K562 (cell line): ENCODE results near the gene TRIM47. TPM values are rescaled to one million over a fixed set of nuclear protein-coding genes. Genes with fewer than 3 reads are reported as not detected.

ENCODE experiments used
- CGGBP1 ChIP-seq: fragments of 250-450 bp; sonication (Bioruptor Pico); IDR thresholded peaks from 2 replicates; pipeline ENCODE4 v1.9.0; 2021; ENCODE audit warnings: mild to moderate bottlenecking
- DACH1 ChIP-seq: fragments of 450-650 bp; IDR thresholded peaks from 2 replicates; pipeline ENCODE4 v1.6.1; 2018; ENCODE audit not compliant: partially characterized antibody
- E2F8 ChIP-seq: fragments of 450-650 bp; IDR thresholded peaks from 2 replicates; pipeline ENCODE4 v1.7.1; 2018; ENCODE audit warnings: mild to moderate bottlenecking, low read depth; ENCODE audit not compliant: partially characterized antibody
- ESRRB ChIP-seq: fragments of 250-450 bp; sonication (Bioruptor Pico); IDR thresholded peaks from 2 replicates; pipeline ENCODE4 v1.5.0; 2020; ENCODE audit warnings: mild to moderate bottlenecking, moderate library complexity, borderline replicate concordance
- HMG20B ChIP-seq: fragments of 250-450 bp; sonication (Bioruptor Pico); IDR thresholded peaks from 2 replicates; pipeline ENCODE4 v1.5.0; 2021; ENCODE audit warnings: mild to moderate bottlenecking
- MAZ ChIP-seq, 2 experiments: fragments of 450-650 bp in 1 of 2; sonication (generic) in 1 of 2; formaldehyde crosslinking; IDR thresholded peaks in 1 of 2; conservative IDR thresholded peaks in 1 of 2; 2 replicates each; pipeline versions ENCODE4 v1.4.0 to v1.5.0; 2020; ENCODE audit warnings: mild to moderate bottlenecking in 1 of 2, missing genetic modification reagents in 1 of 2
- MLLT1 ChIP-seq, 2 experiments: fragments of 450-650 bp; IDR thresholded peaks; 2 replicates each; pipeline ENCODE4 v1.6.1; 2016
- RBFOX2 ChIP-seq: fragments of 200-400 bp; formaldehyde crosslinking; IDR thresholded peaks from 2 replicates; pipeline ENCODE4 v1.6.1; 2017; ENCODE audit warnings: low read depth, mild to moderate bottlenecking, low read length, moderate library complexity
- RFX5 ChIP-seq: IDR thresholded peaks from 2 replicates; pipeline ENCODE4 v1.6.1; 2011; ENCODE audit warnings: low read depth, mild to moderate bottlenecking, improper control_type of control experiment, low read length
- SIX5 ChIP-seq, 2 experiments: IDR thresholded peaks; 2 replicates each; pipeline ENCODE4 v1.6.1; 2011; ENCODE audit warnings: low read length in 2 of 2, borderline replicate concordance in 1 of 2, low read depth in 1 of 2, mild to moderate bottlenecking in 1 of 2, moderate library complexity in 1 of 2; ENCODE audit not compliant: insufficient read depth in 1 of 2
- SREBF1 ChIP-seq: fragments of 150-350 bp; IDR thresholded peaks from 2 replicates; pipeline ENCODE4 v1.6.1; 2014; ENCODE audit warnings: antibody characterized with exemption, low read depth, low read length, borderline replicate concordance
- TAF1 ChIP-seq: IDR thresholded peaks from 2 replicates; pipeline ENCODE4 v1.6.1; 2011; ENCODE audit warnings: mild to moderate bottlenecking, low read length, moderate library complexity; ENCODE audit not compliant: insufficient read depth, control insufficient read depth, severe bottlenecking; ENCODE audit errors: extremely low read depth
- THRB ChIP-seq: fragments of 450-650 bp; formaldehyde crosslinking; conservative IDR thresholded peaks from 2 replicates; pipeline ENCODE4 v1.4.0; 2022; ENCODE audit warnings: mild to moderate bottlenecking, missing genetic modification characterization
- USF1 ChIP-seq: sonication (generic); formaldehyde crosslinking; IDR thresholded peaks from 2 replicates; pipeline ENCODE4 v1.9.0; 2022; ENCODE audit warnings: mild to moderate bottlenecking, missing genetic modification reagents
- ZNF212 ChIP-seq: fragments of 450-650 bp; formaldehyde crosslinking; IDR thresholded peaks from 2 replicates; pipeline ENCODE4 v1.4.0; 2020; ENCODE audit warnings: mild to moderate bottlenecking
- ZNF280A ChIP-seq: fragments of 450-650 bp; IDR thresholded peaks from 2 replicates; pipeline ENCODE4 v1.6.1; 2018; ENCODE audit warnings: mild to moderate bottlenecking, low read depth; ENCODE audit not compliant: partially characterized antibody
- ZNF696 ChIP-seq: fragments of 250-450 bp; sonication (Bioruptor Pico); conservative IDR thresholded peaks from 2 replicates; pipeline ENCODE4 v1.4.0; 2020; ENCODE audit warnings: mild to moderate bottlenecking, moderate library complexity
- ZNF75A ChIP-seq: fragments of 450-650 bp; formaldehyde crosslinking; IDR thresholded peaks from 2 replicates; pipeline ENCODE4 v1.4.0; 2020; ENCODE audit warnings: mild to moderate bottlenecking
- polyA plus RNA-seq, 8 experiments: library from polyadenylated mRNA; depleted of rRNA in 4 of 8; stranded (reverse) in 5 of 8; unstranded in 3 of 8; fragments of >200 nt; fragmentation: Nextera tagmentation in 2 of 8; fragmentation: Illumina TruSeq in 1 of 8; extraction: Ambion mirVana in 2 of 8; extraction: Trizol in 1 of 8; gene quantifications; 2 replicates each; pipeline versions ENCODE4 v1.2.1 to v1.2.3, GENCODE V29; 2011 to 2014; ENCODE audit warnings: inconsistent platforms in 1 of 8, missing spikeins in 1 of 8
- total RNA-seq, 7 experiments: library from RNA; depleted of rRNA in 6 of 7; stranded (reverse); fragments of >200 nt in 6 of 7; fragmentation: Illumina TruSeq in 2 of 7; extraction: Trizol in 2 of 7; gene quantifications; 2 replicates each; pipeline versions ENCODE4 v1.2.1 to v1.2.3, GENCODE V29; 2011 to 2021; ENCODE audit warnings: low replicate concordance in 1 of 7

TRIM47 gene
- total and polyA plus RNA-seq, 9 of the 15 experiments (the other 6 are each of a cell fraction or from before 2014, with no cell fraction given), result 0.56 to 6.1 (median 3.2) TPM

DNA sequence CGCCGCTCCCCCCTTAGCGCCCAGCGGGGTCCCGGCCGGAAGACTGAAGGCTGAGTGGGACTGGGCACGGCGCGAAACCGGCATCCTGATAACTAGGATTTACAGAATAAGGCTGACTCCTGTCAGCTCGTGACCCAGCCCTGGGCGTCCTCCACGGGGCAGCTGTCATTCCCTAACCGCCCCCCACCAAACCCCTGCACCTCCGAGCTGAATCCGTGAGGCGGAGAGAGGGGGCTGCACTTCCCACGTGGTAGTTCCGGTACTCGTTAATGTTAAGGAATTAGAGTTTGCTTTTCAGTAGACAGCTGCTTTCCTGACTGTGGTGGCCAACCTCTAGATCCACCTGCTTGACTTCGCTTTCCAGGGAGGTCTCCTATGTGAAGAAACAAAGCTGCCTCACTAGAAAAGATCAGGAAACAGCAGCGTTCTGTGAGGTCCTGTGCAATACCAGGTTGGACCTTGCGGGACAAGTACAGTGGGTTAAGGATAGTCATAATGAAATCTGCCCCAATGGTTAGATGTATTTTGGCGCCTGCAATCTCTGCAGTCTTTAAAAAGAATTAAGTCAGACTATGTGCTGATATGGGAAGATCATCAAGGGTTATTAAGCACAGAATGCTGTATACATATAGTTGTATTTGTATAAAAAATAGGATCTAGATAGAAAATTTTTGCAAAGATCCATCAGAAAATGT, 22.2 kb downstream of the TRIM47 start (continued):
- TF ChIP-seq MLLT1 (IDR thresholded peaks at IDR 0.05) (no peak), ZNF212 (CRISPR knock-in tag) (no peak), SIX5 (IDR thresholded peaks at IDR 0.05; ENCODE audit: borderline replicate concordance in 1 of 2, insufficient read depth in 1 of 2, low read depth in 1 of 2, low read length in 2 of 2) (no peak), SREBF1 (no peak), DACH1 (no peak), E2F8 (no peak), HMG20B (CRISPR knock-in tag) (no peak), ZNF280A (no peak), MAZ (CRISPR knock-in tag; conservative IDR thresholded peaks at IDR 0.05 in 1 of 2, IDR thresholded peaks at IDR 0.05 in 1 of 2) (peak in 1 of 2 experiments; percentile 64; a peak in 2 of 4 replicates), TAF1 (peak; percentile 31), RBFOX2 (peak; percentile 93; the same call in 1 of the 2 replicates), THRB (CRISPR knock-in tag) (no peak), USF1 (CRISPR knock-in tag) (peak; percentile 49), CGGBP1 (CRISPR knock-in tag) (no peak), RFX5 (no peak), ESRRB (CRISPR knock-in tag) (no peak), ZNF696 (CRISPR knock-in tag) (no peak), ZNF75A (CRISPR knock-in tag) (no peak)
